GM19023 (cell line): ENCODE data around the gene VWA5A.
"Not testable (repeated sequence)": the region's sequence is repeated elsewhere in the genome, so short reads cannot be mapped to it uniquely, and the experiment has no call there.

Experiments
- ATAC-seq: cut with Tn5 transposase; IDR thresholded peaks from one replicate; pipeline ENCODE4 v1.9.1; 2021; ENCODE audit warnings: mild to moderate bottlenecking, moderate library complexity; ENCODE audit not compliant: unreplicated experiment

The VWA5A gene

GRCh38 chr11:124093330-124093729, 21.9 kb upstream of the VWA5A start:
- no peak for ATAC-seq

- ATAC-seq, result no peak
Observed at GRCh38 chr11:124094731-124095130, 20.5 kb upstream of the VWA5A start.

GRCh38 chr11:124096364-124096763, 18.9 kb upstream of the VWA5A start:
- ATAC-seq, result no peak

DNA sequence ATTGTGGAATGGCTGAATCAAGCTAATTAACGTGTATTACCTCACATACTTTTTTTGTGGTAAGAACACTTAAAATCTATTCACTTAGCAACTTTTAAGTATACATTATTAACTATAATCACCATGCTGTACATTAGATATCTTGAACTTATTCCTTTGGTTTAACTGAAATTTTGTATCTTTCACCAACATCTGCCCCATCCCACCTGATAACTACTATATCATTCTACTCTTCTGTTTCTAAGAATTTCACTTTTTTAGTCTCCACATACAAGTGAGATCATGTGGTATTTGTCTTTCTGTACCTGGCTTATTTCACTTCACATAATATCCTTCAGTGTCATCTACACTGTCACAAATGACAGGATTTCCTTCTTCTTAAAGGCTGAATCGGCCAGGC, 17.1 kb upstream of the VWA5A start:
- ATAC-seq, result no peak

- no peak for ATAC-seq
Observed at GRCh38 chr11:124101737-124102136, 13.5 kb upstream of the VWA5A start.

DNA sequence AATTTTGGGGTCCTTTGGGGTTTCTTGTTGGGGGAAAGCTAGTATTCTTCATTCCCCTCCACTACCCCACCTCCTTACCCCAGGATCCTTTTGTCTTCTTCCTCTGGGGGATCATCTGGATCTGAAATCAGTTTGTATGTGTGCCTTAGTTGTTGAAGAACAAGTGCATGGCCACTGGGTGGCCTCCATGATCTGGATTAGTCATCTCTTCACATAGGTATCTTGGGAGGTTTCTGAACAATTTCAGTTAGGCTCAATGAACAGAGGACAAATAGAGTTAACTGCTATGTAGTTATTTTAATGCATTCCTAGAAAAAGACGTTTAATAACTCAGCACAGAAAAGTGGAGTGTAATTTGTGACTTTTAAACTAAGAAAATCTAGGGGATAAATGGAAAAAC, 7.1 kb upstream of the VWA5A start:
- no peak for ATAC-seq

DNA sequence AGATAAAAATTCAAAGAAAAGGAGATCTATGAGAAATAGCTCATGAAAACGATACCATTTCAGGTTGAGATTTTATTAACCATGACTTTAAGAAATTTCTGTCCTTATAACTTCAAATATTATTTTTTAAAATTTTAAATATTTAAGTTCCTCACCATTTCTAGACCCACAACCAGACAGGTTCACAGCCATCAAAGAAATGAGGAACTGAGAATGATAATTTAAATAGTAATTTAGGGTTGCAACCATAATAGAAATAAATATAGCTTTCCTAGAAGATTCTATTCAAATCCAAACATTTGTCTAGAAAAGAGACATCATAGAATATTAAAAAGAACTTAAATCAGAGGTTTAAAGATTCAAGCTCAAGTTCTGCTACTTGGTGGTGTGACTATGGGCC, 5.9 kb upstream of the VWA5A start:
- no peak for ATAC-seq

DNA sequence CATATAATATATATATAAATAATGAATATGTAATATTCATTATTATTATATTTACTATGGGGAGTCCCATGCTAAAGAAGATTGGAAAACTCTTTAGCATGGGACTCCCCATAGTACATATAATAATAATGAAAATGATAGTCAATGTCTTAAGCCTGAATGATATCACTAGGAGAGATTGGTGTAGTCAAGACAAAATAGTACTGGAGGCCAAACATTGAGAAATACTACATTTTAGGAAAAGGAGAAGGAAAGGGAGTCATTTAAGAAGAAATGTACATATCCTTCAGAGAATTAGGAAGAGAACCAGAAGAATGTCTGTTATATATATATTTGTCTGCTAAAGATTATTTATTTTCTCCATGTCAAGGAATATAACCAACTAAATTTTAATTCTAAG, 5.0 kb upstream of the VWA5A start:
- no peak for ATAC-seq

GRCh38 chr11:124113890-124114289, 1.4 kb upstream of the VWA5A start:
- ATAC-seq, result no peak

DNA sequence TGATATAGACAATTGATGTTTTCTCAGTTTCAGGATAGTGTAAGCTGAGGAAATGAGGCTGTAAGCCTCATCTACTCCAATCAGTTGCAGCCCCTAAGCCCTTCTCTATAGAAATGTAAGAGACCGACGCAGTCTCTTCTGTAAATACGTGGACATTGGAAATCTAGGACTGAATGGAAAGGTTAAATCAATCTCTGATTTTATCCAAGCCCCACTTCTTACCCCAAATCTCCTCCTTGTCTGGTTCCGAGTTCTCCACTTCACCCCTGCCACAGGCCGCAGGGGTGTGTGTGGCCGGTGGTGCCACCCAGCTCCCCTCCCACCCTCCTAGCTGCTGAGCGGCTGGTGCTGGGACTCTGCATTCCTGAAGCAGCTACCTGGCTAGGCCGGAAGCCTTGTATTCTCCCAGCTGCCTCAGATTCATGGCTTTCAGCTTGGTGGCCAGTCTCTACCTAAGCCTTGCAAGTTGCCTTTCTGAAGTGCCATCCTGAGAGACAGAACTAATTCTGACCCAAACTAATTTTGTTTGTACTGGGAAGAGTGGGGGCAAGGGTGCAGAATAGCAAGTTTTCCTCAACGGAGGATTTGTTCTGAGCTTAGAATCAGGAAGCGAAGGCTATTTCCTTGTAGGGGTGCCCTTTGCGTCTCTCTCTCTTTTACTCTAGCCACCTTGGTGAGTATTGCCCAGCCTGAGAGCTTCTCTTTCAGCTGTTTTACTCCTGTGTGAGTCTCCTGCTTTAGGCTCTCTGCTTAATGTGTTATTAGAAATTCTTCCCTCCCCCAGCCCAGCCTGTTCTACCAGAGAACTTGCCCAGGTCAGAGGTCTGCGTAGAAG, 749 bp downstream of the VWA5A start:
- ATAC-seq, result peak; percentile 31

GRCh38 chr11:124119103-124119502, 3.9 kb downstream of the VWA5A start:
- no peak for ATAC-seq

GRCh38 chr11:124120891-124121290, 5.6 kb downstream of the VWA5A start:
- no peak for ATAC-seq

- no peak for ATAC-seq
Observed at GRCh38 chr11:124122123-124122522, 6.9 kb downstream of the VWA5A start.

GRCh38 chr11:124123622-124124021, 8.4 kb downstream of the VWA5A start:
- no peak for ATAC-seq

- ATAC-seq, result not testable (repeated sequence)
Observed at GRCh38 chr11:124127134-124127533, 11.9 kb downstream of the VWA5A start.

DNA sequence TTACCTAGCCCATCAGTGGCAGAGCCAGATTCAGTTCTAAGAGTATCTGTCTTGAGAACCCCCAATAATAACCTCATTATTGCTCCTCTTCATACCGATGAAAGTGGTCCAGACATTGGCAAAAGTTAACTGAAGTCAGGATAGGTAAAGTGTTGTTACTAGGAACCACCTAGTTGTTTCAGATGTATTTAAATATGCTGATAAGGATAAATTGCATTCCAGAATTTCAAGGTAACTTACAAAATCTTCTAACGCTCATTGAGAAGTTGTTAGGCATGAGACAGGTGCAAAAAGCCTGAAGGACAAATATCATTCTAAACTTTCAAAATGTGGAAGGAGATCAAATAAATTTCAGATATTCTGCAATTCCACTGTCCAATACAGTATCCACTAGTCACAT, 27.8 kb downstream of the VWA5A start:
- ATAC-seq, result no peak

- ATAC-seq, result no peak
Observed at GRCh38 chr11:124147951-124148350, 32.7 kb downstream of the VWA5A start.

GRCh38 chr11:124150684-124151083, 35.4 kb downstream of the VWA5A start:
- ATAC-seq, result no peak

GRCh38 chr11:124152770-124153407, 37.6 kb downstream of the VWA5A start:
- ATAC-seq, result no peak

DNA sequence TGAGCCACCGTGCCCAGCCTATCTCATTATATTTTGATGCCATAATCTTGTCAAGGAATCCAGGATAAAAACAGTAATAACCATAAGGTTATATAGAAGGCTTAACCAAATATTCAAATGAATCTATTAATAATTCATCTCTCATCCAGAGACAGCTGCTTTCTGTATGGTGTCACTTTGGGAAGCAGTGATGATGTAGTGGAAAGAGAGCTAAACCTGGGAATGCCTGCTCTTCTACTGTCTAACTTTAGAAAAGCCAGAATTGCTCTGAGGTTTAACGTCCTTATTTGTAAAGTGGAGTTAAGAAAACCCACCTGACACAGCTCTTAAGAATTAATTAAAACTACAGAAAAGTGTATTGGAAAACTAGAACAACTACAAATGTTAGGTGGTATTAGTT, 38.6 kb downstream of the VWA5A start:
- ATAC-seq, result no peak

DNA sequence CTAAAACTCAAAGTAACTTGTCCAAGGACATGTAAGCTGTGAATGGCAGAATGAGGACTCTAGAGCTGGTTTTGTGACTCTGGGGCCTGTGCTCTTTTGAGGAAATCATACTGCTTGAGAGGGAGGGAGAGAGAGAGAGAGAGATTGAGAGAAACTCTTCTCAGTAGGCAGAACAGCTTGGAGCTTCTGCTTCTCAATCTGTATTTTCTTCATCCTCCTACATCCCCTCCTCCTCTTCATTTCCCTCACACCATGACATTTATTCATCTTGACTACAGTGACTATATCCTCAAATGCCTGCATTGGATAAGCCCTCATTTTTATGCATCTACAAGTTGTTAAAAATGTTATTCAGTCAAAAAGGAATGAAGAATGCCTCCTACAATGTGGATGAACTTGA, 44.2 kb downstream of the VWA5A start:
- ATAC-seq, result no peak

DNA sequence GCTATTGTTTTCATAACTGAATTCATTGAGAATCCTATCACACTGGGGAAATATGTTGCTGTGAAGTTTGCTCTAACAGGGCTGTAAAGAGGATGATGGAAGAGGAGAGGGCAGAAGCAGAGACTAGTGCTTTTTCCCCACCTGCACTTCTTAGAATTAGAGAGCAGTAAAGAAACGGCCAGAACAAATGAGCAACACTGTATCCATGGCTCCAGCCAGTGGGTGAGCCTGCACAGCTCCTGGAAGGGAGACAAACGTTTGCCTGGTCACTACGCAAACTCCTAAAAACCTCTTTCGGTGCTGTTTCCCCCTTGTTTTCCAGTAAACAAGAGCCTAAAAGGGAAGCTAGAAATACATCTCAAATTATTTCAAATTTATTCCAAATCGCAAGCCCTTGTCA, 45.7 kb downstream of the VWA5A start:
- ATAC-seq, result no peak

GRCh38 chr11:124167826-124168231, 52.6 kb downstream of the VWA5A start:
- ATAC-seq, result no peak
